GM12892 (cell line): Measurements from ENCODE around the gene NCAPH2.

ENCODE experiments used
- POLR2A ChIP-seq: IDR thresholded peaks from 2 replicates; pipeline ENCODE4 v1.6.1; 2011; ENCODE audit warnings: low read depth, low read length, control low read depth
- POLR2AphosphoS5 ChIP-seq: IDR thresholded peaks from 2 replicates; pipeline ENCODE4 v1.6.1; 2011; ENCODE audit warnings: low read depth, low read length, control low read depth
- TAF1 ChIP-seq: IDR thresholded peaks from 2 replicates; pipeline ENCODE4 v1.6.1; 2011; ENCODE audit warnings: low read depth, mild to moderate bottlenecking, control low read depth, low read length, borderline replicate concordance

DNA sequence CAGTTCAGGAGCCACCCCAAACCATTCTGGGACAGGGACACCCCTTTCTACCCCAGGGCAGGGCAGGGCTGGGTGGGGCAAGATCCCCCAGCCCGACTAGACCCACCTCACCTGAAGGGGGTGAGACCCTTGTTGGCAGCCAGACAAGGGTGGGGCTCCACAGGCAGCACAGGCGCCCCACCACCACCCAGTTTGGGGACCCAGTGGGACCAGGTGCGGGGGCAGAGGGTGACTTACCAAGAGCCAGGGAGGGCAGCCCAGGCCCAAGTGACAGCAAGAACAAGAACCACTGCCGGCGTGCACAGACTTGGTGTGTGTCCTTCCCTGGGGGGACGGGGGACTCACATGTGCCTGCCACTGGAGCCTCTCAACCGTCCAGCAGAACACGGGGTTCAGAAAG is 24.5 kb upstream of the NCAPH2 start:
- TF ChIP-seq POLR2A (no peak), POLR2AphosphoS5 (no peak), TAF1 (no peak)
